Ecto neural progenitor cell (in vitro differentiated cells): ENCODE results near the gene CORO2B.

ENCODE experiments used
- DNase-seq: peaks from one replicate; pipeline ENCODE4 v3.0.0-alpha.2; 2018; ENCODE audit warnings: low spot score

The CORO2B gene

DNA sequence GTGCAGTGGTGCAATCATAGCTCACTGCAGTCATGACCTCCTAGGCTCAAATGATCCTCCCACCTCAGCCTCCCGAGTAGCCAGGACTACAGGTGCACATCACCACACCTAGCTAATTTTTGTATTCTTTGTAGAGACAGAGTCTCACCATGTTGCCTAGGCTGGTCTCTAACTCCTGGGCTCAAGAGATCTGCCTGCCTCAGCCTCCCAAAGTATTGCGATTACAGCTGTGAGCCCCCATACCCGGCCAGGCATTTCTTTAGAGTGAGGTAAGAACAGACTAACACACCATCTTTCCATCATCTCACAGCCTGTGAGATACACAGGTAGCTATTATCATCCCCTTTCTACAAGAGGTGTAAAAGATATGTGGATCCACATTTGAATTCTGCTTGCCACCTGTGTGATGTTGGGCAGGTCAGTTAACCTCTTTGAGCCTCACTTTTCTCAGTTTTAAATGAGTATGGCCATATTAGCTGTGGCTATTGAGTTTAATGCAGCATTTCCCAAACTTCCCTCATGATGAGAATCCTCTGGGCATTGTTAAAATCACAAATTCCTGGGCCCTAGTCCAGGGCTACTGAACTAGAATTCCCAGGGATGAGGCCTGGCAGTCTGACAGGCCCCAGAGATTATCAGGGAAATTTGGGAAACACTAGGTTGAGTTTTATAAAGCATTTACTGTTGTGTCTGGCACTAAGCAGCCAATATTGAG, 195.9 kb downstream of the CORO2B start:
- no peak for DNase-seq

DNA sequence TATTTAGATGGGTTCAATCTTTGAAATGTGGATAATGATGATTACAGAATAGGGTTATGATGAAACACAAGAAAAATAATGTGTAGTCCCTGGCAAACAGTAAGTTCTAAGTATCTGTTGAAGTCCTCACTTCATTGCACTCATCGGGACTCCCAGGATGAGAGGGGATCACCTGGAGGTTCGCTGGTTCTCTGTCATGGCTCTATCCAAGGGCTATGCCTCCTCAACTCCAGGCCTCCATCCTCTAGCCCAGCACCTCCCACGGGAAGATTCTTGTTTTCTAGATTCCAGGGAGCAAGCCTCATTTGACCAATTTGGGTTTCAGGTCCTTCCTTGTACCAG, 196.4 kb downstream of the CORO2B start:
- DNase-seq = no peak

DNA sequence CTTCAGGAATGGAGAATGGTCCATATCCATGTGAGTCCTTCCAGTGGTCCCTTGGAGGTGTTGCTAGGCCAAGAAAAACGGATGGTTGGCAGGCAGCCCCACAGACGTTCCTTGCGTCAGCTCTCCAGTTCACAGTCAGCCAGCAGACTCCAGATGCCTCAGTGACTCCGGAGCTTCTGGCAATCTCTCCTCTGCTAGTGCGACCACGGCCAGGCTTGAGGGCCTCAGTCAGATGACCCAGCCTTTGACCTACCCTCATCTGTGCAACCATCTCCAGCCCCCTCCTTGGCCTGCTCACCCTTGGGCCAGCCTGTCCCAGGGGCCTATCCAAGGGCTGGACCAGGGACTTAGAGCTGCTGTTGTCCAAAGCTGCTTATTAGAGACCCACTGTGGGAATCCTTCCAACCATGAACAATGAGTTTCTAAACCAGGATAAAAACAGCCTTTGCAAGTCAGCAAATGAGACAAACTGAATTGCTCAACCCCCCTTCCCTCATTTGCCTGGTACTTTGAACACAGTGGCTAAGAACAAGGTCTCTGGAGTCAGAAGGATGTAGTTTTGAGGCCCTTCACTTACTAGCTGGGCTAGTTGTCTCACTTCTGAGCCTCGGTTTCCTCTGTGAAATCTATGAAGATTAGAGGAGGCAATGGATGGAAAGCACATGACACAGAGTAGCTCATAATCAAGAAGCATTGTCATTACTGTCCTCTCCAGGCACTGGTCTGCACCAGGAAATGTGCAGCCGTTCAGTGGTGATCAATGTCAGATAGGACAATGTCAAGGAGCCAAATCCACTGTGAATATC, 197.1 kb downstream of the CORO2B start:
- no peak for DNase-seq

DNA sequence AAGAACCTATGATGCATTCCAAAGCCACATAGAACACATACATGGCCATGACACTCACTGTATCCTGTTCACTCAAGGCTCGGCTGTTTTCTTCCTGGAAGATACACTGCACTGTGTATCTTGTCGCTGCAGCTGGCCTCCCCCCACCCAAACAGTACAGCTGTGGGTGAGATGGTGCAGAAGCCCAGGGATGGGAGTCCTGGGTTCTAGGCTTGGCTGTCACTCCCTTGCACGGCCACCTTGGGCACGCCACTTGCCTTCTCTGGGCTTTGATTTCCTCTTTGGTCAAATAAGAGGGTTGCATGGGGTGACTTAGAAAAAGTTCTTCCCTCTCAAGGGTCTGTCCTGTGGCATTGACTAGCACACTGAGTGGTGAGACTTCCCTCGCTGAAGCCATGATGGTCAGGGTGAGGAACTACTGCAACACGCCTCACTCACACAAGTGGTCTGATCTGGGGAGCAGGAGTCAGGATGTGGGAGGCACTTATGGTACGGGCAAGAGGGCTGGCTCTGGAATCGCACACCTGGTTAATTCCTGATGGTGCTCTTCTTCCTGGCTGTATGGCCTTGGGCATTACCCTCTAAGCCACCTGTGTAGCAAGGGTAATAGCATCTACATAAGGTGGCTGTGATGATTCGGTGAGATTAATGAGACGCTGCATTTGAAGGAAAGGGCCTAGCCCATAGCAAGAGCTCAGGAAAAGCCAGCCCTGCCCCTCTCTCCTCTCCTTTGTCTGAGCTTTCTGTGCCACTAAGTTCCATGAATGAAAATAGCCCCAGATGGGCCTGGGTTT, 197.9 kb downstream of the CORO2B start:
- DNase-seq = peak; percentile 32
